Measurements from ENCODE around the gene IFIT3.

Gene IFIT3

GRCh38 chr10:89362929-89363328, 35.1 kb downstream of the IFIT3 start:
- DNase-seq: no peak

GRCh38 chr10:89363729-89364442, 36.1 kb downstream of the IFIT3 start:
- no peak for DNase-seq

GRCh38 chr10:89364531-89364930, 36.7 kb downstream of the IFIT3 start:
- no peak for DNase-seq

GRCh38 chr10:89367529-89367928, 39.7 kb downstream of the IFIT3 start:
- no peak for DNase-seq

- DNase-seq: no peak
Measured at GRCh38 chr10:89368129-89368528, 40.3 kb downstream of the IFIT3 start.

- DNase-seq: peak; percentile 74
Measured at GRCh38 chr10:89369156-89370105, 41.6 kb downstream of the IFIT3 start.

- DNase-seq: no peak
Measured at GRCh38 chr10:89371079-89371478, 43.3 kb downstream of the IFIT3 start.

- DNase-seq: no peak
Measured at GRCh38 chr10:89371987-89372386, 44.2 kb downstream of the IFIT3 start.

- peak; percentile 79 for DNase-seq
Measured at GRCh38 chr10:89373916-89374711, 46.3 kb downstream of the IFIT3 start.

- DNase-seq: no peak
Measured at GRCh38 chr10:89374713-89375141, 46.9 kb downstream of the IFIT3 start.

- no peak for DNase-seq
Measured at GRCh38 chr10:89377705-89378637, 50.2 kb downstream of the IFIT3 start, which contains the start of gene IFIT1B. IFIT1B (plus strand) TSS chr10:89378056; CDS start chr10:89378136, 80 bp downstream.

- no peak for DNase-seq
Measured at GRCh38 chr10:89379103-89379502, 51.3 kb downstream of the IFIT3 start.

- DNase-seq: no peak
Measured at GRCh38 chr10:89382757-89383156, 55.0 kb downstream of the IFIT3 start.

- DNase-seq: no peak
Measured at GRCh38 chr10:89384474-89385340, 56.9 kb downstream of the IFIT3 start.

GRCh38 chr10:89388806-89389205, 61.0 kb downstream of the IFIT3 start:
- no peak for DNase-seq

- DNase-seq: no peak
Measured at GRCh38 chr10:89389254-89389653, 61.5 kb downstream of the IFIT3 start.
